Panc1 (cell line): ENCODE results near the gene CALCOCO2. TPM values are rescaled to one million over a fixed set of nuclear protein-coding genes. Genes with fewer than 3 reads are reported as not detected.

Experiments used
- ATAC-seq: fragments of 200-7000 bp; cut with Tn5 transposase; 2 replicates; pipeline ENCODE4 v1.9.1; 2020; ENCODE audit warnings: mild to moderate bottlenecking, moderate library complexity
- BruUV-seq: library from RNA; stranded (reverse); fragments of 400-500 nt; replicated peaks from 2 replicates; lab custom pipeline; 2021; lab: Mats Ljungman, UMichigan
- CTCF ChIA-PET: fragments of 300-600 bp; sonication (Branson Sonifier 250); formaldehyde crosslinking; loops from one replicate; lab custom pipeline; 2022; ENCODE audit warnings: antibody characterized with exemption; lab: Charles Lee
- POLR2A ChIA-PET: fragments of 300-600 bp; sonication (Branson Sonifier 250); formaldehyde crosslinking; loops from one replicate; lab custom pipeline; 2022; ENCODE audit warnings: antibody characterized with exemption; lab: Charles Lee
- DNase-seq: peaks from one replicate; pipeline ENCODE4 v3.0.0-alpha.2; 2010; ENCODE audit warnings: low read depth, low spot score
- H3K27ac ChIP-seq: 2 replicates; pipeline ENCODE4 v1.5.1; 2011; ENCODE audit warnings: mild to moderate bottlenecking, low read length, inconsistent platforms
- H3K27me3 ChIP-seq: fragments of 200-500 bp; sonication (Bioruptor generic); 2 replicates; pipeline ENCODE4 v1.6.0; 2014; ENCODE audit warnings: low read length, inconsistent platforms; ENCODE audit not compliant: control insufficient read depth, insufficient read depth
- H3K36me3 ChIP-seq: fragments of 200-500 bp; sonication (Bioruptor generic); 2 replicates; pipeline ENCODE4 v1.5.1; 2014; ENCODE audit warnings: inconsistent platforms, mild to moderate bottlenecking, low read length, moderate library complexity; ENCODE audit not compliant: control insufficient read depth, insufficient read depth
- H3K4me1 ChIP-seq: 2 replicates; pipeline ENCODE4 v1.5.1; 2011; ENCODE audit warnings: inconsistent platforms, mild to moderate bottlenecking, low read length, moderate library complexity; ENCODE audit not compliant: control insufficient read depth, insufficient read depth
- H3K4me3 ChIP-seq, 2 experiments: 2 replicates each; pipeline ENCODE4 v1.5.1; 2011 to 2012; ENCODE audit warnings: low read depth in 2 of 2, low read length in 2 of 2, mild to moderate bottlenecking in 2 of 2, inconsistent platforms in 1 of 2, moderate library complexity in 1 of 2
- H3K9me3 ChIP-seq: fragments of 200-500 bp; sonication (Bioruptor generic); 2 replicates; pipeline ENCODE4 v1.5.1; 2014; ENCODE audit warnings: low read depth, mild to moderate bottlenecking, inconsistent platforms, low read length, moderate library complexity; ENCODE audit not compliant: control insufficient read depth, insufficient read depth
- CTCF ChIP-seq: fragments of 450-650 bp; IDR thresholded peaks from 2 replicates; pipeline ENCODE4 v1.5.1; 2017; ENCODE audit warnings: mild to moderate bottlenecking
- POLR2AphosphoS5 ChIP-seq: IDR thresholded peaks from 2 replicates; pipeline ENCODE4 v1.6.1; 2012; ENCODE audit warnings: mild to moderate bottlenecking, low read depth, low read length, moderate library complexity
- REST ChIP-seq, 2 experiments: IDR thresholded peaks; 2 replicates each; pipeline ENCODE4 v1.6.1; 2011 to 2012; ENCODE audit warnings: low read depth in 2 of 2, control low read depth in 1 of 2, low read length in 1 of 2, mild to moderate bottlenecking in 1 of 2, moderate library complexity in 1 of 2; ENCODE audit not compliant: insufficient read depth in 1 of 2
- SIN3A ChIP-seq: IDR thresholded peaks from 2 replicates; pipeline ENCODE4 v1.6.1; 2012; ENCODE audit warnings: low read depth, mild to moderate bottlenecking, low read length, moderate library complexity, borderline replicate concordance; ENCODE audit not compliant: insufficient read depth
- TCF7L2 ChIP-seq: IDR thresholded peaks from 2 replicates; pipeline ENCODE4 v1.6.1; 2011; ENCODE audit warnings: mild to moderate bottlenecking, low read depth, low read length, inconsistent platforms
- in situ Hi-C: cut with HindIII; loops from 2 replicates; pipeline ENCODE4 v1.10.0; 2016; ENCODE audit warnings: low sequenced_read_pairs, low pct_unique_long_range_greater_than_20kb
- intact Hi-C: fragments of 100-400 bp; cut with micrococcal nuclease; formaldehyde crosslinking; loops from one replicate; pipeline ENCODE4 v1.10.0; 2022; ENCODE audit not compliant: unreplicated experiment
- total RNA-seq: library from RNA; stranded (reverse); gene quantifications from one replicate; pipeline ENCODE4 v1.2.1, GENCODE V29; 2021; ENCODE audit not compliant: unreplicated experiment

CALCOCO2 gene
- total RNA-seq, 1 experiment from 2014 or later: 282 TPM

GRCh38 chr17:48825446-48826381 is 5.1 kb upstream of the CALCOCO2 start:
- in situ Hi-C loops (no loop called here), intact Hi-C loops (no loop called here)
- DNase-seq: no peak
- Histone ChIP-seq H3K4me3 (no peak overlapping the region), H3K27me3 (no peaks in the 10 kb centered on the region), H3K36me3 (no peaks in the 10 kb centered on the region), H3K27ac (no peak overlapping the region), H3K9me3 (no peaks in the 10 kb centered on the region), H3K4me1 (no peaks in the 10 kb centered on the region)
- no peak for ATAC-seq
- CTCF ChIA-PET: interaction anchor here (0.6 to 0.7 kb wide), 2 partner anchors 44 to 52 kb away, joined by 3 to 14 read pairs; no protein-coding TSS in a partner anchor
- POLR2A ChIA-PET: interaction anchor here (0.6 to 0.7 kb wide), 2 partner anchors 23 to 275 kb away, joined by 5 to 9 read pairs; no protein-coding TSS in a partner anchor
- no peak for TF ChIP-seq TCF7L2
- no peak for TF ChIP-seq CTCF
- no peak for TF ChIP-seq REST (IDR thresholded peaks at IDR 0.05; ENCODE audit: insufficient read depth in 1 of 2, low read depth in 2 of 2, low read length in 1 of 2)
- no peak for TF ChIP-seq SIN3A
- TF ChIP-seq POLR2AphosphoS5: no peak
- no TSS peak for BruUV-seq

DNA sequence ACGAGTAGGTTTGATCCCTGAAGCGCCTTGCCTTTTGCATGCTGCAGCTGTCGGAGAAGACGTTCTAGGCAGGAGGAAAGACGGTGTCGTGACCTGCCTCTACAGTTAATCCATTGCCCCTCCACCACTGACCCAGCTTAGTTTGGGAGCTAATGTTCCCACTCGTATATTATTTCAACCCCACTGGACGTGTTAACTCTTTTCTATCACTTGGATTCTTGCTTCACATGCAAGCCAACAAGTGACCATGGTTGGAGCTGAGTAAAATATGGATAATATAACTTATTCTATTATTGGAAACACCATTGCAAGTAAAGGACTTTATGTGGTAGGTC is 681 bp downstream of the CALCOCO2 start:
- no TSS peak for BruUV-seq
- in situ Hi-C loops: no loop called here
- ChIA-PET POLR2A (no interaction called here), CTCF (interaction anchor here (2.1 kb wide), 1 partner anchor 53 kb away, joined by 5 read pairs; no protein-coding TSS in a partner anchor)
- DNase-seq: no peak
- Histone ChIP-seq H3K27ac (peak overlapping the region; percentile 92), H3K9me3 (no peaks in the 10 kb centered on the region), H3K4me3 (peak overlapping the region; percentile 68 to 91), H3K27me3 (no peaks in the 10 kb centered on the region), H3K4me1 (peaks cover 21% of the 10 kb centered on the region), H3K36me3 (no peaks in the 10 kb centered on the region)
- no peak for TF ChIP-seq CTCF
- TF ChIP-seq TCF7L2: no peak
- TF ChIP-seq SIN3A: no peak
- no peak for TF ChIP-seq POLR2AphosphoS5
- TF ChIP-seq REST (IDR thresholded peaks at IDR 0.05; ENCODE audit: insufficient read depth in 1 of 2, low read depth in 2 of 2, low read length in 1 of 2): no peak
- intact Hi-C loops: no loop called here
- ATAC-seq: no peak
